Adipocyte (in vitro differentiated cells): ENCODE measurements around the gene SPATA31A3.
"Not testable (repeated sequence)": the region's sequence is repeated elsewhere in the genome, so short reads cannot be mapped to it uniquely, and the experiment has no call there.

Source experiments
- DNase-seq: peaks from one replicate; pipeline ENCODE4 v3.0.0-alpha.2; 2015; ENCODE audit warnings: low read depth
- H3K27me3 ChIP-seq: replicated peaks from 2 replicates; pipeline ENCODE4 v1.7.0; 2013; ENCODE audit warnings: mild to moderate bottlenecking, low read length, moderate library complexity; ENCODE audit not compliant: control insufficient read depth, insufficient read depth
- H3K36me3 ChIP-seq: 2 replicates; pipeline ENCODE4 v1.7.0; 2013; ENCODE audit warnings: low read length, mild to moderate bottlenecking, moderate library complexity; ENCODE audit not compliant: control insufficient read depth, insufficient read depth, severe bottlenecking
- H3K4me1 ChIP-seq: 2 replicates; pipeline ENCODE4 v1.7.0; 2013; ENCODE audit warnings: mild to moderate bottlenecking, low read length, moderate library complexity; ENCODE audit not compliant: control insufficient read depth, insufficient read depth
- H3K4me3 ChIP-seq: 2 replicates; pipeline ENCODE4 v1.7.0; 2013; ENCODE audit warnings: mild to moderate bottlenecking, low read length, moderate library complexity
- H3K9ac ChIP-seq: 2 replicates; pipeline ENCODE4 v1.7.0; 2013; ENCODE audit warnings: mild to moderate bottlenecking, low read length, moderate library complexity
- H3K9me3 ChIP-seq: 2 replicates; pipeline ENCODE4 v1.7.0; 2013; ENCODE audit warnings: mild to moderate bottlenecking, low read length, moderate library complexity; ENCODE audit not compliant: control insufficient read depth

The SPATA31A3 gene

GRCh38 chr9:66992450-66992849, at the start of gene SPATA31A3:
Gene SPATA31A3, minus strand, starts transcription at chr9:66992550. Its CDS starts 29 bp downstream, at chr9:66992521.
- not testable (repeated sequence) for H3K4me3 ChIP-seq, H3K36me3 ChIP-seq, H3K9ac ChIP-seq, H3K4me1 ChIP-seq, H3K27me3 ChIP-seq, DNase-seq, H3K9me3 ChIP-seq

GRCh38 chr9:66952576-66952975, 39.8 kb downstream of the SPATA31A3 start:
- H3K9ac ChIP-seq, H3K4me1 ChIP-seq, H3K9me3 ChIP-seq, H3K4me3 ChIP-seq, H3K27me3 ChIP-seq, H3K36me3 ChIP-seq: not testable (repeated sequence)
- DNase-seq: peak; percentile 4

- DNase-seq, H3K4me3 ChIP-seq, H3K9me3 ChIP-seq, H3K4me1 ChIP-seq, H3K27me3 ChIP-seq, H3K9ac ChIP-seq, H3K36me3 ChIP-seq: not testable (repeated sequence)
Observed at GRCh38 chr9:66942400-66943155, 49.8 kb downstream of the SPATA31A3 start.

GRCh38 chr9:66939878-66940830, 52.2 kb downstream of the SPATA31A3 start:
- H3K9ac ChIP-seq, DNase-seq, H3K36me3 ChIP-seq, H3K4me3 ChIP-seq, H3K4me1 ChIP-seq, H3K27me3 ChIP-seq, H3K9me3 ChIP-seq: not testable (repeated sequence)

GRCh38 chr9:66938322-66938721, 54.0 kb downstream of the SPATA31A3 start:
- H3K9me3 ChIP-seq, H3K4me1 ChIP-seq, H3K36me3 ChIP-seq, DNase-seq, H3K9ac ChIP-seq, H3K27me3 ChIP-seq, H3K4me3 ChIP-seq: not testable (repeated sequence)

GRCh38 chr9:66937662-66938061, 54.7 kb downstream of the SPATA31A3 start:
- not testable (repeated sequence) for H3K4me1 ChIP-seq, H3K4me3 ChIP-seq, H3K36me3 ChIP-seq, H3K9me3 ChIP-seq, H3K9ac ChIP-seq, DNase-seq, H3K27me3 ChIP-seq
